ENCODE measurements around the gene ROPN1L. TPM values are rescaled to one million over a fixed set of nuclear protein-coding genes. Genes with fewer than 3 reads are reported as not detected.

ROPN1L gene
- total RNA-seq, 1 donor from 2014 or later: 0.77 TPM

- Mint-ChIP-seq H3K27ac (ENCODE audit: unreplicated experiment) (peak overlapping the region; percentile 90), H3K36me3 (ENCODE audit: low read depth, unreplicated experiment) (peaks cover 3% of the 10 kb centered on the region), H3K4me1 (ENCODE audit: low read depth, unreplicated experiment) (peaks cover 31% of the 10 kb centered on the region), H3K27me3 (ENCODE audit: low read depth, unreplicated experiment) (peaks cover 23% of the 10 kb centered on the region), H3K4me3 (ENCODE audit: unreplicated experiment) (no peak overlapping the region), H3K9me3 (ENCODE audit: unreplicated experiment) (no peaks in the 10 kb centered on the region)
- Histone ChIP-seq H2AFZ (ENCODE audit: low read depth, low read length) (no peak overlapping the region), H3K27ac (ENCODE audit: low read depth, low read length) (peak overlapping the region; percentile 59), H3K4me2 (ENCODE audit: low read length) (peak overlapping the region; percentile 82), H3K9me3 (ENCODE audit: insufficient read depth, low read depth, low read length) (no peaks in the 10 kb centered on the region), H3K4me3 (ENCODE audit: insufficient read depth, low read depth, low read length) (no peak overlapping the region), H4K20me1 (ENCODE audit: insufficient read depth, low read length) (no peaks in the 10 kb centered on the region), H3K4me1 (ENCODE audit: insufficient read depth, low read length) (peaks cover 38% of the 10 kb centered on the region), H3K36me3 (ENCODE audit: insufficient read depth, low read length) (no peaks in the 10 kb centered on the region), H3K79me2 (ENCODE audit: insufficient read depth, low read length) (no peaks in the 10 kb centered on the region), H3K27me3 (ENCODE audit: insufficient read depth, low read length) (peaks cover 2% of the 10 kb centered on the region), H3K9ac (ENCODE audit: low read length) (no peak overlapping the region)
- DNase-seq (ENCODE audit: low read depth) (no peak), FAIRE-seq (no peak)
- no peak for TF ChIP-seq EZH2 (IDR thresholded peaks at IDR 0.05; ENCODE audit: insufficient read depth, low read length)
- TF ChIP-seq CTCF (IDR thresholded peaks at IDR 0.05; ENCODE audit: insufficient read depth, low read depth, low read length): no peak
Observed at GRCh38 chr5:10466446-10467073, 24.9 kb downstream of the ROPN1L start.

DNA sequence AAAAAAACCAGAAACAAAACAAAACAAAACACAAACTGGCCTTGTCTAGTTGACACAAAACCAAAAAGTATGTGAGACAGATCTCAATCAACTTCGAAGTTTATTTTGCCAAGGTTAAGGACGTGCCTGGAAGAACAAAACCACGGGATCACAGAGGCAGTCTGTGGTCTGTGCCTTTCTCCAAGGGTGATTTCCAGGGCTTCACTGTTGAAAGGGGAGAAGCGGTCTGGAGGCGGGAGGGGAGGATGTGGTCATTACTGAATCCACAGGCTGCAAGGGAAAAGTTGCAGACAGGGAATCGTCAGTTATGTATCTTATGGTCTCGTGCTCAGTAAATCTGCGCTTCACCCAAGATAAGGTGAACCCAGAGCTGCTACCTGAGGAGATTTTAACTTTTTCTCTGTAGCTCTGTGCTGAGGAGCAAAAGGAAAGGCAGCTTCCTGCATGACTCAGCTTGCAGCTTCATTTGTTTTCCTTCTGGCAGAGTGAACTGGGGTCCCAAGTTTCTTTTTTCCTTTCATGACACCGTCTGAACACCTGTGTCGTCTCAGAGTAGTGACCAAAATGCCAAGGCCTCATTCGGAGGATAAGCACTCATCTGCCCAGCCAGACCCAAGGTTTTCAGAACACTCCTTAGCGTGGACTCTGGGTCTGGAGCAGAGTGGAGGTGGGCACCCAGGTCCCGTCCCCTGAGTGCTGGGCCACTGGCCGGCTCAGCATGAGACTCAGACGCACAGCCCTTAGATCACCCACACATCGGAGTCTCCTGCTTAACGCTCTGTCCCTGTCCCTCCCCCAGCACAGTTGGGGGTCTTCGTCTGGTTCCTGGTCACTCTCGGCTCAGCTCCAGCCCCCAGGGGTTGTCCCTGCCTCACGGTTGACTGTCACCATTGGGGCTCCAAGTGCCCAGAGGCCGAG is 25.9 kb downstream of the ROPN1L start:
- Histone ChIP-seq H3K27me3 (ENCODE audit: insufficient read depth, low read length) (no peaks in the 10 kb centered on the region), H3K27ac (ENCODE audit: low read depth, low read length) (peak overlapping the region; percentile 59), H3K36me3 (ENCODE audit: insufficient read depth, low read length) (no peaks in the 10 kb centered on the region), H3K4me3 (ENCODE audit: insufficient read depth, low read depth, low read length) (peak overlapping the region; percentile 22), H3K4me2 (ENCODE audit: low read length) (peak overlapping the region; percentile 82), H4K20me1 (ENCODE audit: insufficient read depth, low read length) (no peaks in the 10 kb centered on the region), H3K79me2 (ENCODE audit: insufficient read depth, low read length) (no peaks in the 10 kb centered on the region), H3K9me3 (ENCODE audit: insufficient read depth, low read depth, low read length) (no peaks in the 10 kb centered on the region), H3K4me1 (ENCODE audit: insufficient read depth, low read length) (peaks cover 45% of the 10 kb centered on the region), H2AFZ (ENCODE audit: low read depth, low read length) (no peak overlapping the region), H3K9ac (ENCODE audit: low read length) (peak overlapping the region; percentile 67)
- no peaks in the 10 kb centered on the region for H3K9me3 Mint-ChIP-seq (ENCODE audit: unreplicated experiment)
- H3K4me3 Mint-ChIP-seq (ENCODE audit: unreplicated experiment): peak overlapping the region; percentile 35
- H3K27ac Mint-ChIP-seq (ENCODE audit: unreplicated experiment): peak overlapping the region; percentile 90
- FAIRE-seq (no peak), DNase-seq (ENCODE audit: low read depth) (peak; percentile 75)
- peaks cover 14% of the 10 kb centered on the region for H3K27me3 Mint-ChIP-seq (ENCODE audit: low read depth, unreplicated experiment)
- TF ChIP-seq CTCF (IDR thresholded peaks at IDR 0.05; ENCODE audit: insufficient read depth, low read depth, low read length): no peak
- TF ChIP-seq EZH2 (IDR thresholded peaks at IDR 0.05; ENCODE audit: insufficient read depth, low read length): no peak
- peaks cover 36% of the 10 kb centered on the region for H3K4me1 Mint-ChIP-seq (ENCODE audit: low read depth, unreplicated experiment)
- peaks cover 3% of the 10 kb centered on the region for H3K36me3 Mint-ChIP-seq (ENCODE audit: low read depth, unreplicated experiment)
